Testis (tissue), 2 donors: ENCODE measurements around the gene ZBTB39.

ENCODE experiments used
- POLR2A ChIP-seq: fragments of 450-650 bp; IDR thresholded peaks from one replicate; pipeline ENCODE4 v1.6.1; 2017; ENCODE audit warnings: antibody characterized with exemption, mild to moderate bottlenecking, moderate library complexity
- TF ChIP-seq, protein P1 (sequence below), 3 experiments: fragments of 450-650 bp in 2 of 3; fragments of 200-600 bp in 1 of 3; sonication (generic) in 1 of 3; IDR thresholded peaks; one replicate each; pipeline ENCODE4 v1.5.1; 2016 to 2019; ENCODE audit warnings: antibody characterized with exemption in 3 of 3, mild to moderate bottlenecking in 2 of 3, moderate library complexity in 1 of 3

- TF ChIP-seq, protein P1, sequence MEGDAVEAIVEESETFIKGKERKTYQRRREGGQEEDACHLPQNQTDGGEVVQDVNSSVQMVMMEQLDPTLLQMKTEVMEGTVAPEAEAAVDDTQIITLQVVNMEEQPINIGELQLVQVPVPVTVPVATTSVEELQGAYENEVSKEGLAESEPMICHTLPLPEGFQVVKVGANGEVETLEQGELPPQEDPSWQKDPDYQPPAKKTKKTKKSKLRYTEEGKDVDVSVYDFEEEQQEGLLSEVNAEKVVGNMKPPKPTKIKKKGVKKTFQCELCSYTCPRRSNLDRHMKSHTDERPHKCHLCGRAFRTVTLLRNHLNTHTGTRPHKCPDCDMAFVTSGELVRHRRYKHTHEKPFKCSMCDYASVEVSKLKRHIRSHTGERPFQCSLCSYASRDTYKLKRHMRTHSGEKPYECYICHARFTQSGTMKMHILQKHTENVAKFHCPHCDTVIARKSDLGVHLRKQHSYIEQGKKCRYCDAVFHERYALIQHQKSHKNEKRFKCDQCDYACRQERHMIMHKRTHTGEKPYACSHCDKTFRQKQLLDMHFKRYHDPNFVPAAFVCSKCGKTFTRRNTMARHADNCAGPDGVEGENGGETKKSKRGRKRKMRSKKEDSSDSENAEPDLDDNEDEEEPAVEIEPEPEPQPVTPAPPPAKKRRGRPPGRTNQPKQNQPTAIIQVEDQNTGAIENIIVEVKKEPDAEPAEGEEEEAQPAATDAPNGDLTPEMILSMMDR (IDR thresholded peaks at IDR 0.05), result no peak
- TF ChIP-seq POLR2A, result no peak
Measured at GRCh38 chr12:57047981-57048380, 41.6 kb upstream of the ZBTB39 start.
